GM18867 (cell line): ENCODE measurements around the gene PAQR6.
"Not testable (repeated sequence)": the region's sequence is repeated elsewhere in the genome, so short reads cannot be mapped to it uniquely, and the experiment has no call there.

Experiments
- ATAC-seq: cut with Tn5 transposase; IDR thresholded peaks from one replicate; pipeline ENCODE4 v1.9.1; 2021; ENCODE audit warnings: mild to moderate bottlenecking, moderate library complexity; ENCODE audit not compliant: unreplicated experiment

PAQR6 gene

DNA sequence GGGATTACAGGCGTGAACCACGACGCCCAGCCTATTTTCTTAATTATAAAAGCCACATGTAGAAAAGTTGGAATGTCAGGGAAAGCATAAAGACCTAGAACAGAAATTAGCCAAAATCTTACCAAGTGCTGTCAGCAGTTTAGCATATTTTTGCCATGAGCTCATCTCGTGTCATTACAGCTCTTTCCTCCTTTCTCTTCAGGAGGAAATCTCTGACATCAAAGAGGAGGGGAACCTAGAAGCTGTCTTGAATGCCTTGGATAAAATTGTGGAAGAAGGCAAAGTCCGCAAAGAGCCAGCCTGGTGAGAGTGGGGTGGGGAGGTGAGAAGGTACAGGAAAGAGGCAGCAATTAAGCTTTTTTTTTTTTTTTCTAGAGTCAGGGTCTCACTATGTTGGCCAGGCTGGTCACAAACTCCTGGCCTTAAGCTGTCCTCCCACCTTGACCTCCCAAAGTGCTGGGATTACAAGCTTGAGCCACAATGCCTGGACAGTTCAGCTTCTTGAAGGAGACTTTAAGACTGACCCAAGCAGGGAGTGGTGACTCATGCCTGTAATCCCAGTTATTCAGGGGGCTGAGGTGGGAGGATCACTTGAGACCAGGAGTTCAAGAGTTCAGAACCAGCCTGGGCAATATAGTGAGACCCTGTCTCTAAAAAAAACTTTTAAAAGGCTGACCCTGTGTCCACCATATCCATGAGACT, 14.3 kb downstream of the PAQR6 start:
- ATAC-seq: no peak

DNA sequence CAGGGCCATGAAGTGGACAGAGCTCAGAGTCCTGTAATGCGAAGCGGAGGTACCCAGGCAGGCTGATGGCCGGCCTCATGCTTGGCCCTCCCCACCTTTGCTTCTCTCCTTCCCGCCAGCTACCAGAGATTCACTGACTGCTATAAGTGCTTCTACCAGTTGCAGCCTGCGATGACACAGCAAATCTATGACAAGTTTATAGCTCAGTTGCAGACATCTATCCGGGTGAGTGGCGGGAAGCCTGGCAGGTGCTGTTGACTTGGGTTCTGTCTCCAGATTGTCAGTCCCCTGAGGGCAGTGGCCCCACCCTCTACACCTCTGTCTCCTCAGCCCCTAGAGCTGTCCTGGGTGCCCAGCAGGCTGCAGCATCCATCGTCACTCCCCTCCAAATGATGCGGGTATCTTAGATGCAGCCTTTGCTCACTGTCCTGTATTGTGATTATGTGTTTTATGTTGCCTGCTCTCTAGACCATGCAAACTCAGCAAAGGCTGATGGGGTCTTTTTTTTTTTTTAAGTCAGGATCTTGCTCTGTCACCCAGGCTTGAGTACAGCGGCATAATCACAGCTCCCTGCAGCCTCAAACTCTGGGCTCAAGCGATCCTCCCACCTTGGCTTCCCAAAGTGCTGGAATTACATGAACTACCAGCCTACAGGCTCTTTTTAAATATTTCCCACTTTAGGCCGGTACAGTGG, 15.5 kb downstream of the PAQR6 start:
- ATAC-seq: no peak

DNA sequence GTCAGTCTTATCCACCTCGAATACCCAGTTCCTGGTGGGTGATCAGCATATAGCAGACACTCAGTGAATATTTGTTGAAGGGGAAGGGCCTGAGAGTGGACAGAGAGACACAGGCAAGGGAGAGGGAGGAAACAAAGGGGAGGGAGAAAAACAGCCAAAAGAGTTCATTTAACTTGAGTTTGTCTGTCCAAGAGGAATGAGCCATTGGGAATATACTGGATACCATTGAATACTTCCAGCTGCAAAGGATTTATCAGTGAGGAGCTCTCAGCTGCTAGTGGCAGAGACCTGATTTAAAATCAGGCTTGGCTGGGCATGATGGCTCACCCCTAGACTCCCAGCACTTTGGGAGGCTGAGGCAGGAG, 17.4 kb downstream of the PAQR6 start:
- ATAC-seq: no peak

DNA sequence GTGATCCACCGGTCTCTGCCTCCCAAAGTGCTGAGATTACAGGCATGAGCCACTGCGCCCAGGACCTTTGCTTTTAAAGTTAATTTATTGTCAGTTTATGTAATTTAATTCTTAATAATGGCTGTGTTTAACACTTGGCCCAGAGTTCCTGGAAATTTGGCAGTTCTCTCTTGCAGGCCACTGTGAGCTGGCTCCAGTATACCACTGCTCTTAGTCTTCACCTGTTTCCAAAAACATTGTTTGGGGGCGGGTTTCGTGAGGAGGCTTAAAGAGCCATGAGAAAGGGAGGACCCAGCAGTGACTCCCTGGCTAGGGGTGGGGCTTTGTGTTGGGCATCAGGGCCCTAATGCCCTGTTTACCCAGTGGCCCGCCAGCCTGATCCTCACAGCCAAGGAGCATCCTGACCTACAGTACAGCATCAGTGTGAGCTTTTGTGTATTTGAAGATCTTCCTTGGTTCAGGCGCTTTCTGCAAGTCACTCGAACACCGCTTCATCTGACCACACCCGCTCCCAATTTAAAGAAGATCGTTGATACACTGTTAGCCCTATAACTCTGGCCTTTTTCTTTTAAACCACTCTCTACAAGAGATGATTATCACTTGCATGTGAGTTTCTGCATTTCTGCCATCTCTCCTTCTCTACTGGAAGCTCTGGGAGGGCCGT, 17.9 kb downstream of the PAQR6 start:
- no peak for ATAC-seq

DNA sequence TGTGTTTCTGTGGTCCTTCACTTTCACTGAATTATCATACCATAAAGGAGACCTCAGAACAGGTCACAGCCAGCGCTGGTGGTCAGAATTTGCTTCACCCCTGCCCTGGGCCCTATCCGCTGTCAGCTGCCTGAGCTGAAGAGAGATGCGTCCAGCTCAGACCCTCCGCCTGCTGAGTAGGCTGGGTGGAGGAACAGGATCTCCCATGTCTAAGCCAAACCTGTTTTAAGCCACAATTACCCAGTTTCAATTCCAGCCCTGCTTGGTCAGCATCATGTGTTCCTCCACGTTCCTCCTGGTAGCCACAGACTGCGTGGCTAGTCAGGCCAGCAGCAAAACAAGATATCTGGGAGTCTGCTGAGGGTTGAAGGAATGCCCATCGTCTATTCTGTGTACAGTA, 19.4 kb downstream of the PAQR6 start:
- no peak for ATAC-seq

DNA sequence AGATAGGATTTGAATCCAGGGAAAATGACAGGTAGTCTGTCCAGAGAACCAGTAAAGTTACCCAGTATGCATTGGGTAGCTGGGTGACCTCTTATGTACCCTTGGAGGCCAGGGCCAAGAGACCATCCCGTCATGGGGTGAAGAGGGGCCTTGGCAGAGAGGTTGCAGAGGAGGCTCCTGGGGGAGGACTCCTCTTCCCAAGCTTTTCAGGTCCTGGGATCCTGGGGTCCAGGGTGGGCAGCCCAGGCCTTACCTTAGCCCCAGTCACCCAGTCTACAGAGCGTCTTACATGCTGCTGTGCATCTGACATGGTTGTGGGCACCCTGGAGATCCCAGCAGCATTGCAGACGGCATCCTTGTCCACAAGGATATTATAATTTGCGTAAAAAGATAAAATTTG, 21.1 kb downstream of the PAQR6 start:
- peak; percentile 14 for ATAC-seq

DNA sequence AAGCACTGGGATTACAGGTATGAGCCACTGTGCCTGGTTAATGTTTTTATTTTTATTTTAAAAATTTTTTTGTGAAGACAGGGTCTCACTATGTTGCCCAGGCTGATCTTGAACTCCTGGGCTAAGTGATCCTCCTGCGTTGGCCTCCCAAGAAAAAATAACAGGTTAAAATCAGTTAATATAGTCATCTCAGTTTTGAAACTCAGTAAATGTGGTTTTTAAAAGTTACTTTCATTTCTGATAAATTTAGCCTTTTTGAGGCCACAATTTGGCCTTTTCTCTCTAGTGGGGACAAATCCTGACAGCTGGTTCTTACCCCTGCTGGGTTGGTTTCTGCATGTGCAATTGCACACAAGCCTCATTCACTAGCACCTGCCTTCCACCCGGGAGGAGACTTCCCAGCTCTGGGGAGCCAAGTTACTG, 21.7 kb downstream of the PAQR6 start:
- ATAC-seq: peak; percentile 62

DNA sequence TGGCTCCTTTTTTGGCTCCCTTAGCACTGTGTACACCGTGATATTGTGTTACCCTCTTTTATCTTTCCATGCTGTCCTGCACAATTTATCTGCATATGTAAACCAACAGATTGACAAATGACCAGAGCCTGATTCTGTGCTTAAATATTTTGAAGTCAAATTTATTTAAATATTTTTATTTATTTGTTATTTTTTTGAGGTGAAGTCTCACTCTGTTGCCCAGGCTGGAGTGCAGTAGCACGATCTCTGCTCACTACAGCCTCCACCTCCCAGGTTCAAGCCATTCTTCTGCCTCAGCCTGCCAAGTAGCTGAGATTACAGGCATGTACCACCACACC, 22.2 kb downstream of the PAQR6 start:
- peak; percentile 1 for ATAC-seq

DNA sequence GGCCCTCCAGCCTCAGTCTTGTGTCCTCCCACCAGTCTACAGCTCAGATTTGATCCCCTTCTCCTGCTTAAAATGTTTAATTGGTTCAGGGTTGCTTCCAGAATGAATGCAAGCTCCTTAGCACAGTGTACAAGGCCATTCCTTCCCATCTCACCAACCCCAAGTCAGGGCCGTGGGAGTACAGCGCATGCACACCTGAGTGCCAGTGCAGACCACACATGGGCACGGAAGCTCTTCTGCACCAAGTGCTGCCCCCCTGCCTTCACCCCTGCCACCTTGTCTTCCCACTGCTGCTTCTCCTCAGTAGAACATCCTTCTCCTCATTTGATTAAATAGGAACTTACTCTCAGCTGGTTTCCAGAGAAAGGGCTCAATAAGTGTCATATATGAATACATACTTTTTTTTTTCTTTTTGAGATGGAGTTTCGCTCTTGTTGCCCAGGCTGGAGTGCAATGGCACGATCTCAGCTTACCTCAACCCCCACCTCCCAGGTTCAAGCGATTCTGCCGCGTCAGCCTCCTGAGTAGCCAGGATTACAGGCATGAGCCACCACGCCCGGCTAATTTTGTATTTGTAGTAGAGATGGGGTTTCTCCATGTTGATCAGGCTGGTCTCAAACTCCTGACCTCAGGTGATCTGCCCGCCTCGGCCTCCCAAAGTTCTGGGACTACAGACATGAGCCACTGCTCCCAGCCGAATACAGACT, 25.7 kb downstream of the PAQR6 start:
- no peak for ATAC-seq

DNA sequence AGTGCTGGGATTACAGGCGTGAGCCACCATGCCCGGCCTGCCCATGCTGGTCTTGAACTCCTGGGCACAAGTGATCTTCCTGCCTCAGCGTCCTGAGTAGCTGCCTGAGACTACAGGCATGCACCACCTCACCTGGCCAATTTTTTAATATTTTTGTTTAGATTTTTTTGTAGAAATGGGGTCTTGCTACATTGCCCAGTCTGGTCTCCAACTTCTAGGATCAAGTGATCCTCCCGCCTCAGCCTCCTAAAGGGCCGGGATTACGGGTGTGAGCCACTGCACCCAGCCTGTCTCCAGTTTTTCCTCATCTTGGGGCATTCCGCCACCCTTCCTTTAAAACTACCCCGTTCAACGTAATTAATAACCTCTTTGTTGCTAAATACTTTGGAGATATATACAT, 27.6 kb downstream of the PAQR6 start:
- ATAC-seq: no peak

DNA sequence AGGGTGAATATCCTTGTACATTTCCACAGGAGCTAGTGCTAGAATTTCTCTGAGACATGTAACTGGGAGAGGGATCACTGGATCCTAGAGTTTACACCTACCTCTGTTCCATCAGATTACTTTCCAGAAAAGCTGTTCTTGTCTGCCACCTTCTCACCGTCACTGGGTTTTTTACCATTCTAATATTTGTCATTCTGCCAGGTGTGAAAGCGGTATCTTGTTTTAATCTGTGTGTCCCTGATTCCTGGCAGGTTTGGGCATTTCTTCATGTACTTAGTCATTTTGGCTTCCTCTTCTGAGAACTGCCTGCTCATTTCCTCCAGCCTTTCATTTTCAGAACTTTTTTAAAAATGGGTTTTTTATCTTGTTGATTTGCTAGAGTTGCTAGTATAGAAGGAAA, 30.0 kb downstream of the PAQR6 start:
- ATAC-seq: no peak

DNA sequence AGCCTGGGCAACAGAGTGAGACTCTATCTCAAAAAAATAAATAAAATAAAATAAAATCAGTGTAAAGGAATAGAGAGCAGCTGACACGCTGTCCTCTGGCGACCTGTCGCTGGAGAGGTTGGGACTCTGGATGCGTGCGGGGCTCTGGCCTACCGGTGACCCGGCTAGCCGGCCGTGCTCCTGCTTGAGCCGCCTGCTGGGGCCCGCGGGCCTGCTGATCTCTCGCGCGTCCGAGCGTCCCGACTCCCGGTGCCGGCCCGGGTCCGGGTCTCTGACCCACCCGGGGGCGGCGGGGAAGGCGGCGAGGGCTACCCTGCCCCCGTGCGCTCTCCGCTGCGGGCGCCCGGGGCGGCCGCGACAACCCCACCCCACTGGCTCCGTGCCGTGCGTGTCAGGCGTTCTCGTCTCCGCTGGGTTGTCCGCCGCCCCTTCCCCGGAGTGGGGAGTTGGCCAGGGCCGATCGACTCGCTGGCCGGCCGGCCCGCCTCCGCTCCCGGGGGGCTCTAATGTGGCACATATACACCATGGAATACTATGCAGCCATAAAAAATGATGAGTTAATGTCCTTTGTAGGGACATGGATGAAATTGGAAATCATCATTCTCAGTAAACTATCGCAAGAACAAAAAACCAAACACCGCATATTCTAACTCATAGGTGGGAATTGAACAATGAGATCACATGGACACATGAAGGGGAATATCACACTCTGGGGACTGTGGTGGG, 31.3 kb downstream of the PAQR6 start:
- not testable (repeated sequence) for ATAC-seq

DNA sequence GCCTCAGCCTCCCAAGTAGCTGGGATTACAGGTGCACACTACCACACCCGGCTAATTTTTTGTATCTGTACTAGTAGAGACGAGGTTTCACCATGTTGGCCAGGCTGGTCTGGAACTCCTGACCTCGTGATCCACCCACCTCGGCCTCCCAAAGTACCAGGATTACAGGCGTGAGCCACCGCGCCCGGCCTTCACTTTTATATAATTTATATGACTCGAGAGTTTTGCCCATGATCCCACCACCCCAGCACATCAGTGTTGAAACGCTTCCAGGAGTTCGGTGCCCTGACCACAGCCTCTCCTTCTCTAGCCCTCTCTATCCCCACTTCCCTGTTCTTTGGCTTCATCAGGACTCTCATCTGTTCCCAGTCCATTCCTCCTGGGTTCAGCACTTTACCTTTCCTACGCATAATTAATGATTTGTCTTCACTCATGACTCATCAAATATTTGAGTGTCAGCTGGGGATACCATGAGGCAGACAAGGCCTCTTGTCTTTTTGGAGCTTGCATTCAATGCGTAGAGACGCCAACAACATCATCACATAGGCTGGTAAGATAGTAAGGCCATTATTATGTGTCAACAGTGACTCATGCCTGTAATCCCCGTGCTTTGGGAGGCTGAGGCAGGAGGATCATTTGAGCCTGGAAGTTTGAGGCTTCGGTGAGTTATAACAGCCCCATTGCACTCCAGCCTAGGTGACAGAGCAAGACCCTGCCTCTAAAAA, 33.7 kb downstream of the PAQR6 start:
- no peak for ATAC-seq

DNA sequence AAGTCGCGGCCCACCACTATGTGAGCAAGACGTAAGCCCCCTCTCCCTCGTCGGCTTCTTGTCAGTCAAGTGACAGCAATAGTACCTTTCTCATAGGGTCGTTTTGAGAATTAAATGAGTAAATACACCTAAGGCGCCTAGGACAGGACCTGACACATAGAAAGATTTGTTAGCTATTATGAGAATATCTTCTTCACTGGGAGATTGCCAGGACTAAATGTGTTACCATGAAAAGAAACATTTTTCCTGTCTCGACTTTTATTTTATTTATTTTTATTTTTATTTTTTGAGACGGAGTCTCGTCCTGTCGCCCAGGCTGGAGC, 34.3 kb downstream of the PAQR6 start:
- ATAC-seq: no peak

DNA sequence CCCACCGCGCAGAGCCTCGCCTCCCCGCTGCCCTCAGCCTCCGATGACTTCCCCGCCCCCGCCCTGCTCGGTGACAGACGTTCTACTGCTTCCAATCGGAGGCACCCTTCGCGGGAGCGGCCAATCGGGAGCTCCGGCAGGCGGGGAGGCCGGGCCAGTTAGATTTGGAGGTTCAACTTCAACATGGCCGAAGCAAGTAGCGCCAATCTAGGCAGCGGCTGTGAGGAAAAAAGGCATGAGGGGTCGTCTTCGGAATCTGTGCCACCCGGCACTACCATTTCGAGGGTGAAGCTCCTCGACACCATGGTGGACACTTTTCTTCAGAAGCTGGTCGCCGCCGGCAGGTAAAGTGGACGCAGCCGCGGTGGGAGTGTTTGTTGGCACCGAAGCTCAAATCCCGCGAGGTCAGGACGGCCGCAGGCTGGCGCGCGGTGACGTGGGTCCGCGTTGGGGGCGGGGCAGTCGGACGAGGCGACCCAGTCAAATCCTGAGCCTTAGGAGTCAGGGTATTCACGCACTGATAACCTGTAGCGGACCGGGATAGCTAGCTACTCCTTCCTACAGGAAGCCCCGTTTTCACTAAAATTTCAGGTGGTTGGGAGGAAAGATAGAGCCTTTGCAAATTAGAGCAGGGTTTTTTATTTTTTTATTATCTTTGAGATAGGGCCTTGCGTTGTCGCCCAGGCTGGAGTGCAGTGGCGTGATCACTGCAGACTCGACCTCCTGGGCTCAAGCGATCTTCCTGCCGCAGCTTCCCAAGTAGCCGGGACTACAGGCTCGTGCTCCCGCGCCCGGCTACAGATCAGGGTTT, 34.8 kb downstream of the PAQR6 start, which contains the start of gene PMF1:
PMF1 (plus strand) TSS at position 175 of the 811 bp plus-strand sequence; CDS start at position 184, 9 bp downstream.
- peak; percentile 80 for ATAC-seq

DNA sequence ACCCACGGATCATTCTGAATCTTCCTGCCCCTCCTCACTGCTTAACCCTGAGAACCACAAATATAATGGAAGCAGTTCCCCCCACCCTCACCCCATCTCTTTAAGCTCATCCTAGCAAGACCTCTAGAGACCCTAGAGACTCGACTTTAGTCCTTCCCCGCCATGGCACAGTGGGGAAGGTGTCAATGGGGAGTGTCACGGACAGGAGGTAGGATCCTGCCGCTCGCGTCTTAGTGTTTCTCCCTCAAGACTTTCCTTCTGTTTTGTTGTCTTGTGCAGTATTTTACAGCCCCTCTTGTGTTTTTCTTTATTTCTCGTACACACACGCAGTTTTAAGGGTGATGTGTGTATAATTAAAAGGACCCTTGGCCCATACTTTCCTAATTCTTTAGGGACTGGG, 35.7 kb downstream of the PAQR6 start:
- ATAC-seq: no peak

DNA sequence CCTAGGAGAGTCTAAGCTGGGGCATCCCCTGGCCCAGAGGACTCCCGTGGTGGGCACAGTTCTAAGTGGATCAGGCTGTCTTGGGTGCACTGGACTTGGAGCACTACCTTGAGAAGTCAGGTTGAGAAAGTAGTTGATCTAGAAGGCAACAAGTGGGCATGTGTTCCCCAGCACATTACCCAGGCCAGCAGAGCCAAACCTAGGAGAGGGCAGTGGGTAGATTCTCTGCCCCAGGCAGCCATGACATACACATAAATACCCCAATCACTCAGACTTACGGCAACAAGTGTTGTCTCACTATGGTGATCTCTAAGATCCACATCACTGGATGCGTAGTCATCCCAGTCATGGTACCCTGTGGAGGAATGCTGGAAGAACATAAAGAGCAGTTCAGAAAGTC, 36.6 kb downstream of the PAQR6 start:
- ATAC-seq: no peak

DNA sequence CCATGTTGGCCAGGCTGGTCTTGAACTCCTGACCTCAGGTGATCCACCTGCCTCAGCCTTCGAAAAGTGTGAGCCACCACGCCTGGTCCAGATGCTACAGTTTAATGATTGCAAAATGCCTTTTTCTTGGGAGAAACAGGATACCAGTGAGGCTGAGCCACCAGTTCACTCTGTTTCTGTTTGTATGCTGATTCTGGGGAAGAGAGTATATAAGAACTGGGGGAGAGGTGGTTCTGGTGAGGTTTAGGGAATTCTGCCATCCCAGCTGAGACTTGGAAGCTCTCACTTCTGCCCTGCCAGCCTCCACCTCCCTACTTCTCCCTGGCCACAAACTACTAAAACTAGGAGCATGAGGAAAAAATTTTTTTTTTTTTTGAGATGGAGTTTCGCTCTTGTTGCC, 43.2 kb downstream of the PAQR6 start:
- no peak for ATAC-seq

DNA sequence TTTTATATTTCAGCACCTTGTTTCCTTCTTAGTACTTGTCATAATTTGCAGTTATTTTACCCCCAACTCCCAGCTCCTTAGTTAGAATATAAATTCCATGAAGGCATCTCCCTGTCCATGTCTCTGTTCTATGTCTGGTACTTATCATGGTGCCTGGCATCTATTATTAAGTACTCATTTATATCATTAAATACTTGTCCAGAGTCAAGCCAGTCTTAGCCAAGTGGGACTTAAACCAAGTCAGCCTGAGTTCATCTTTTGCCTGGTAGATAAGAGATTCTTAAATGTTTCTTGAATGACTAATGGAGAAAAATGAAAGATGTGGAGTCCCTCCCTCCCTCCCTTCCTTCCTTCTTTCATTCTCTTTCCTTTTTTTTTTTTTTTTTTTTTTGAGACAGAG, 44.5 kb downstream of the PAQR6 start:
- no peak for ATAC-seq

DNA sequence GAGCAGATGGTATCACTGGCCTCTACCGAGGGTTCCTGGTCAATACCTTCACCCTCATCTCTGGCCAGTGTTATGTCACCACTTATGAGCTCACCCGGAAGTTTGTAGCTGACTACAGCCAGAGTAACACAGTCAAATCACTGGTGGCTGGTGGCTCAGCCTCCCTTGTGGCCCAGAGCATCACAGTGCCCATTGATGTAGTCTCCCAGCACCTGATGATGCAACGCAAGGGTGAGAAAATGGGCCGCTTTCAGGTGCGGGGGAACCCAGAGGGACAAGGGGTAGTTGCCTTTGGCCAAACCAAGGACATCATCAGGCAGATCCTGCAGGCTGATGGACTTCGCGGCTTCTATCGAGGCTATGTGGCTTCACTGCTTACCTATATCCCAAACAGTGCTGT, 47.8 kb downstream of the PAQR6 start:
- ATAC-seq: no peak
